Vagina (tissue), 2 donors: Measurements from ENCODE around the gene ANO1.

Experiments
- POLR2AphosphoS5 ChIP-seq, 2 donors: sonication (generic); formaldehyde crosslinking; IDR thresholded peaks; one replicate each; pipeline ENCODE4 v1.9.0; 2017; ENCODE audit warnings: antibody characterized with exemption in 2 of 2, mild to moderate bottlenecking in 2 of 2, low read depth in 1 of 2; ENCODE audit not compliant: insufficient read depth in 1 of 2
- TF ChIP-seq, protein P1 (sequence below), 3 experiments: fragments of 450-650 bp in 2 of 3; fragments of 200-600 bp in 1 of 3; sonication (generic) in 1 of 3; IDR thresholded peaks; one replicate each; pipeline ENCODE4 v1.5.1; 2017 to 2019; ENCODE audit warnings: antibody characterized with exemption in 3 of 3, mild to moderate bottlenecking in 2 of 3, moderate library complexity in 2 of 3

DNA sequence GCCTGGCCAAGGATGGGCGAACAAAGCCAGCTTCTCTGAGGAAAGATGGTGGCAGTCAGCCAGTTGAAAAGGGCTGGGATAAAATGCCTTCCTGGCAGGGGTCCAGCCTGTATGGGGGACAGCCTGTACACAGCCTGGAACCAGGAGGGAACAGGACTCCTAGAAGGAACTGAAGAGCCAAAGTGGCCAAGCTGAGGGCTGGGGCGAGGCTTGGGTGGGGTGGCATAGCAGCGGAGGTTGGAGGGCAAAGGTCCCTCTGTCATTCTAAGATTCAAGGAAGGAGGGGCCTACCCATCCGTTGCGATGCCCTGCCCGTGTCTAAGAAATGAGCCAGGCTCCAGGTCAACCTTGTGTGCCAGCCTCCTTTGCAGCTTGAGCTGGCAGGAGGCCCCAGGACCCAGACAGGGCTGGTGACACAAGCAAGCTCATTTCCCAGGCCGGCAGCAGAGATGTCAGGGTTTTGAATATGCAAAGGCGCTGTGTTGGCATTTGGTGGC, 147.6 kb downstream of the ANO1 start:
- TF ChIP-seq, protein P1, sequence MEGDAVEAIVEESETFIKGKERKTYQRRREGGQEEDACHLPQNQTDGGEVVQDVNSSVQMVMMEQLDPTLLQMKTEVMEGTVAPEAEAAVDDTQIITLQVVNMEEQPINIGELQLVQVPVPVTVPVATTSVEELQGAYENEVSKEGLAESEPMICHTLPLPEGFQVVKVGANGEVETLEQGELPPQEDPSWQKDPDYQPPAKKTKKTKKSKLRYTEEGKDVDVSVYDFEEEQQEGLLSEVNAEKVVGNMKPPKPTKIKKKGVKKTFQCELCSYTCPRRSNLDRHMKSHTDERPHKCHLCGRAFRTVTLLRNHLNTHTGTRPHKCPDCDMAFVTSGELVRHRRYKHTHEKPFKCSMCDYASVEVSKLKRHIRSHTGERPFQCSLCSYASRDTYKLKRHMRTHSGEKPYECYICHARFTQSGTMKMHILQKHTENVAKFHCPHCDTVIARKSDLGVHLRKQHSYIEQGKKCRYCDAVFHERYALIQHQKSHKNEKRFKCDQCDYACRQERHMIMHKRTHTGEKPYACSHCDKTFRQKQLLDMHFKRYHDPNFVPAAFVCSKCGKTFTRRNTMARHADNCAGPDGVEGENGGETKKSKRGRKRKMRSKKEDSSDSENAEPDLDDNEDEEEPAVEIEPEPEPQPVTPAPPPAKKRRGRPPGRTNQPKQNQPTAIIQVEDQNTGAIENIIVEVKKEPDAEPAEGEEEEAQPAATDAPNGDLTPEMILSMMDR (IDR thresholded peaks at IDR 0.05) = no peak
- no peak for TF ChIP-seq POLR2AphosphoS5 (IDR thresholded peaks at IDR 0.05; ENCODE audit: insufficient read depth in 1 of 2, low read depth in 1 of 2)
